Thymus (tissue), 11 donors: ENCODE results near the gene WASF2. TPM values are rescaled to one million over a fixed set of nuclear protein-coding genes. Genes with fewer than 3 reads are reported as not detected.

Source experiments
- DNase-seq, 9 donors: peaks; one replicate each; pipeline ENCODE4 v3.0.0-alpha.2; 2013; ENCODE audit warnings: low spot score in 9 of 9, low read depth in 6 of 9, missing footprints in 1 of 9
- H3K27ac ChIP-seq, 2 donors: one replicate each; pipeline ENCODE4 v1.5.1; 2013; ENCODE audit warnings: control low read depth in 1 of 2, low read depth in 1 of 2, low read length in 1 of 2, mild to moderate bottlenecking in 1 of 2, moderate library complexity in 1 of 2
- H3K27me3 ChIP-seq, 2 donors: one replicate each; pipeline ENCODE4 v1.5.1; 2013; ENCODE audit warnings: low read length in 1 of 2; ENCODE audit not compliant: control insufficient read depth in 2 of 2, insufficient read depth in 1 of 2
- H3K36me3 ChIP-seq, 2 donors: one replicate each; pipeline ENCODE4 v1.5.1; 2013; ENCODE audit warnings: low read length in 1 of 2, mild to moderate bottlenecking in 1 of 2, moderate library complexity in 1 of 2; ENCODE audit not compliant: control insufficient read depth in 2 of 2, insufficient read depth in 2 of 2
- H3K4me1 ChIP-seq, 2 donors: one replicate each; pipeline ENCODE4 v1.5.1; 2013; ENCODE audit warnings: low read length in 2 of 2; ENCODE audit not compliant: control insufficient read depth in 2 of 2, insufficient read depth in 2 of 2
- H3K4me3 ChIP-seq, 2 donors: one replicate each; pipeline ENCODE4 v1.5.1; 2013; ENCODE audit warnings: low read length in 2 of 2, control low read depth in 1 of 2, mild to moderate bottlenecking in 1 of 2
- H3K9me3 ChIP-seq, 2 donors: one replicate each; pipeline ENCODE4 v1.5.1; 2013; ENCODE audit warnings: low read length in 1 of 2, mild to moderate bottlenecking in 1 of 2; ENCODE audit not compliant: control insufficient read depth in 2 of 2, insufficient read depth in 1 of 2
- WGBS: extraction: QIAGEN DNeasy Blood & Tissue Kit; methylation state at CpG from one replicate; pipeline ENCODE4 v1.1.7; 2013; 5-methylcytosine and 5-hydroxymethylcytosine counted together
- polyA plus RNA-seq: library from polyadenylated mRNA; stranded (reverse); fragments of 200-250 nt; gene quantifications from one replicate; pipeline ENCODE4 v1.2.3, GENCODE V29; 2013
- total RNA-seq: library from RNA; stranded (reverse); fragments of 120-200 nt; gene quantifications from one replicate; pipeline ENCODE4 v1.2.4, GENCODE V29; 2013
- donor health status: healthy.

The WASF2 gene
- total and polyA plus RNA-seq, 2 donors, result 14.2 to 47.4 TPM

DNA sequence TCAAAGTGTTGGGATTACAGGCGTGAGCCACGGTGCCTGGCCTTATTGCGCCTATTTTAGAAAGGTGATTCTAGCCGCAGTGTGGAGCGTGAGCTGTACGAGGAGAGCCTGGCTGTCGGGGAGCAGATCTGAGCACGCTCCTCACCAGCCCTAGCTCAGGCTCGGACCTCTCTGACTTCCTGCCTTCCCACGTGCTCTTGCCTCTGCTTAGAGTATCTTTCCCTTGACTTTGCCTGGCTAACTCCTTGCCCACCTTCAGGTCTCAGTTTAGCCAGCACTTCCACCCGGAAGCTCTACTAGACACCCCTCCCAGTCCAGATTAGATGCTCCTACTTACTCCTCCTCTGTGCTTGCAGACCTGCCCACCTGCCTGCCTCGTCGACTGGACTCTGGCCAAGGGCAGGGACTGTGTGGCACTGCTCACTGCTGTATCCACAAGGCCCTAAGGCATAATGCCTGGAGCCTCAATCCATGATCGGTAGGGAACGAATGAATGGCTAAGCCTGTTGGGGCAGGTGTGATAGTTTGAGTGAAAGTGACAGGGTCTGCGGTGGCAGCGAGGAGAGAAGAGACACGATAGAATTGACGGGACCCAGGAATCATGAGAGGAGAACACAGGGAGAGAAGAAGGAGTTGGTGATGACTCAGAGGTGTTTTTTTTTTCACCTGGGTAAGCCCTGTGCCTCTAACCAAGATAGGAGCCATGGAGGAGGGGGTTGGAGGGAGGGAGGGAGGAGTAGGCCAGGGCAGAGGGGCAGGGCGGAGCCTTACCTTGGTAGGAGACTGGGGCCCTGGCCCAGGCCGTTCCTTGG is 28.1 kb upstream of the WASF2 start:
- Histone ChIP-seq H3K27me3 (no peaks in the 10 kb centered on the region), H3K36me3 (no peaks in the 10 kb centered on the region), H3K4me3 (no peak overlapping the region), H3K9me3 (peaks cover 0 to 8% of the 10 kb centered on the region in 2 donors), H3K27ac (no peak overlapping the region), H3K4me1 (peaks cover 35 to 71% of the 10 kb centered on the region in 2 donors)
- 83% methylated on average over 21 of the region's 21 CpGs for WGBS
- no peak for DNase-seq

DNA sequence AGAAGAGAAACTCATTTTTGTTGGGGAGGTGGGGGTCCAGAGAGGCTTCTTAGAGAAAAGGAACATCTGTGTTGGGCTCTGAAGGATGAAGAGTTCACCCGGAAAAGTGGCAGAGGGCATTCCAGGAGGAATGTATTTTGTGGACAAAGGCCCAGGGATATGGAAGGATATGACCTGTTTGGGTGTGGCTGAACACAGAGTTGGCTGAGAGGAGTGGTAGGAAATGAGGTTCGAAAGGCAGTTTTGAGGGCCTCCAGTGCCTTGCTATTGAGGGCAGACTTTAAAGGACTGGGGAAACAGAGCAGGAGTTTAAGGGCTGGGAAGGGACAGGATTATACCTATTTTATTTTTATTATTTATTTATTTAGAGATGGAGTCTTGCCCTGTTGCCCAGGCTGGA is 27.3 kb upstream of the WASF2 start:
- Histone ChIP-seq H3K36me3 (no peaks in the 10 kb centered on the region), H3K4me3 (no peak overlapping the region), H3K27ac (no peak overlapping the region), H3K4me1 (peaks cover 29 to 65% of the 10 kb centered on the region in 2 donors), H3K27me3 (no peaks in the 10 kb centered on the region), H3K9me3 (peaks cover 0 to 3% of the 10 kb centered on the region in 2 donors)
- DNase-seq, result no peak
- 98% methylated on average over 2 of the region's 2 CpGs for WGBS

DNA sequence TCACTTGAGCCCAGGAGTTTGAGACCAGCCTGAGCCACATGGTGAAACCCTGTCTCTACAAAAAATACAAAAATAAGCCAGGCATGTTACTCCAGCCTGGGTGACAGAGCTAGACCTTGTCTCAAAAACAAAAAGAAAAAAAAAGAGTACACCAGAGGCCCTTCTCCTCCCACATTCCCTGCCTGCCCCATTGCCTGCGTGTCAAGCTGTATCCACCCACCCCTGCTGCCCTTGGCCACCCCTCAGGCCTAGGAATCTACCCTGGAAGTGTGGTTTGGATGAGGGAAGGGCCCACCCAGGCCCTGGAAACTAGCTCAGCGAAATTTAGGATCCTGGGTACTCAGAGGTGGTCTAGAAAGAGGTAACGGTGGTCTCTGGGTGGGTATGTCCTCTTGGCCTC is 25.7 kb upstream of the WASF2 start:
- Histone ChIP-seq H3K4me3 (no peak overlapping the region), H3K9me3 (peaks cover 0 to 3% of the 10 kb centered on the region in 2 donors), H3K36me3 (no peaks in the 10 kb centered on the region), H3K27me3 (no peaks in the 10 kb centered on the region), H3K27ac (no peak overlapping the region), H3K4me1 (peaks cover 13 to 58% of the 10 kb centered on the region in 2 donors)
- no peak for DNase-seq
- WGBS, result 98% methylated on average over 3 of the region's 3 CpGs

DNA sequence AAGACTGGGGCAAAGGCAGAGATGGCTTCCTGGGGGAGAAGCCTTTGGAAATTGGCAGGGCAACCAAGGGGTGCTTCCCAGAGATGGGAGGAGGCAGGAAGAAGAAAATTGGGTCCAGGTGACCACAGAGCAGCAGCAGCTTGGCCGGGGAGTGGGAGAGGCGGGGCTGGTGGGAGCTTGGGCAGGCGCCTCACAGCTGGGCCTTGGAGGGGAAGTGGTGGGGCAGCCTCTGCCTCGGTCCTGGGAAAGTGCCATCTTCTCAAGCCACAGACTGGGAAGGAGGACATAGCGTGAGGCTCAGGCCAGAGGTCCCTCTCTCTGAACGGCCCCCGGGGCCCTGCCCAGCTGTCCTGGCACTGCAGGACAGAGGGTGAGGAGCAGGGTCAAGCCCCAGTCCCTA is 24.0 kb upstream of the WASF2 start:
- DNase-seq, result no peak
- Histone ChIP-seq H3K36me3 (no peaks in the 10 kb centered on the region), H3K4me1 (peaks cover 0 to 51% of the 10 kb centered on the region in 2 donors), H3K27ac (no peak overlapping the region), H3K9me3 (peaks cover 0 to 3% of the 10 kb centered on the region in 2 donors), H3K4me3 (no peak overlapping the region), H3K27me3 (no peaks in the 10 kb centered on the region)
- 38% methylated on average over 7 of the region's 7 CpGs for WGBS

DNA sequence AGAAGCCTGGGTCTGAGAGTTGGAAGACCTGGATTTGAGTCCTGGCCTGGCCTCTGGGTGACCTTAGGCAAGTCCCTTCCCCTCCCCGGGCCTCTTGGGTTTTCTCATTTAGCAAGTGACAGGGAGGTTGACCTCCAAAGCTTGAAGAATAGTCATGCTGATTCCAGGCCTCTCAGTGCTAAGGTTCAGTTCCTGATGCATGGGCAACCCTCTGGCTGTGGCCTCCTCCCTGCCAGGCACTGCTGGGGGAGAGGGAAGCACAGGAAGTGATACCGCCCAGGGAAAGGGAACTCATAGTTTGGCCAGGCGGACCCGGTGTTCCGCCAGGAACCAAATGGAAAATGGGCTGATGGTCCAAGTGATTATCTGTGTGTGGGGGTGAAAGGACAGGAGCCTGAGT is 23.6 kb upstream of the WASF2 start:
- no peaks in the 10 kb centered on the region for H3K36me3 ChIP-seq
- DNase-seq, result no peak
- H3K4me1 ChIP-seq, result peaks cover 0 to 48% of the 10 kb centered on the region in 2 donors
- peaks cover 0 to 3% of the 10 kb centered on the region in 2 donors for H3K9me3 ChIP-seq
- no peak overlapping the region for H3K27ac ChIP-seq
- WGBS, result 82% methylated on average over 5 of the region's 5 CpGs
- H3K27me3 ChIP-seq, result no peaks in the 10 kb centered on the region
- no peak overlapping the region for H3K4me3 ChIP-seq

DNA sequence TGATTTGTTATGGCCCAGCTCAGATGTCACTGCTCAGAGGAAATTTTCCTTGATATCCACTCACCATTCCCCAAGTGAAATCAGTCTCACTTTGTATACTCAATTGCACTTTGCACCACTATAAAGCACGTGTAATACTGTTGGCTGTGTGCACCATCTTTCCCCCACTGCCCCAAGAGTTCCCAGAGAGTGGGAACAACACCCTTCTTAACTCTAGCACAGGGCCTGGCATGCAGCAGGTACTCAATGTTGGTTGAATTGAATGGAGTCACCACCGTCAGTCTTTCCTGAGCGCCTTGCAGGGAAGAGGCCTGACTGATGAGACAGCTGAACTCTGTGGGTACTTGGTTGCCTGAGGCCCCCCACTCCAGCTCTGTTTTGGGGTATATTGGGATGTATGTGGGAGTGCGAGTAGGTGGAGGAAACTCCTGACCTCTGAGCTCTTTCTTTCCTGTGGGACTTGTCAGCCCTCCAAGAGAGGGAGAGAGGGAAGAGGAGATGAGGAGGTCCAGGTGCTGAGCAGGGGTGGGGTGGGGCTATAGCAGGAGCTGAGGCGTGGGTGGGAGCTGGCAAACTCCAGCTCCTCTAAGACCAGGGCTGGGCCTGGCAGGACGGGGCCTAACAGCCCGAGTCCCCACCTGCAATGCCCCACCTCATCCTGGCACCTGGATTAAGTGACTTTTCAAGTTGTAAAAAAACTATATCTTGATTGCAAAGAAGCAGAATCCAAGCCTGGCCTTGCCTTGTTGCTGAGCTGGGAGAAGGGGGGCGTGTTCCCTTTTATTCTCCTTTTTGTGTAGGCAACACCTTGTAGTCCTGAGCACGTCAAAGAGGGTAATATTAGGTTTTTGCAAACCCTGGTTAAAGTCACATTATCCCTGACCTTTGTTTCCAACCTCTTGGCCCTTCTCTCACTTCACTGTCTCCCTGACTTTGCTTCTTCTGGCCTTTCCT is 19.4 kb upstream of the WASF2 start:
- no peak for DNase-seq
- WGBS, result 87% methylated on average over 9 of the region's 9 CpGs
- no peak overlapping the region for H3K4me3 ChIP-seq
- peaks cover 0 to 3% of the 10 kb centered on the region in 2 donors for H3K9me3 ChIP-seq
- H3K36me3 ChIP-seq, result no peaks in the 10 kb centered on the region
- peaks cover 0 to 51% of the 10 kb centered on the region in 2 donors for H3K4me1 ChIP-seq
- H3K27me3 ChIP-seq, result no peaks in the 10 kb centered on the region
- peak overlapping the region; percentile 13 to 40 for H3K27ac ChIP-seq

DNA sequence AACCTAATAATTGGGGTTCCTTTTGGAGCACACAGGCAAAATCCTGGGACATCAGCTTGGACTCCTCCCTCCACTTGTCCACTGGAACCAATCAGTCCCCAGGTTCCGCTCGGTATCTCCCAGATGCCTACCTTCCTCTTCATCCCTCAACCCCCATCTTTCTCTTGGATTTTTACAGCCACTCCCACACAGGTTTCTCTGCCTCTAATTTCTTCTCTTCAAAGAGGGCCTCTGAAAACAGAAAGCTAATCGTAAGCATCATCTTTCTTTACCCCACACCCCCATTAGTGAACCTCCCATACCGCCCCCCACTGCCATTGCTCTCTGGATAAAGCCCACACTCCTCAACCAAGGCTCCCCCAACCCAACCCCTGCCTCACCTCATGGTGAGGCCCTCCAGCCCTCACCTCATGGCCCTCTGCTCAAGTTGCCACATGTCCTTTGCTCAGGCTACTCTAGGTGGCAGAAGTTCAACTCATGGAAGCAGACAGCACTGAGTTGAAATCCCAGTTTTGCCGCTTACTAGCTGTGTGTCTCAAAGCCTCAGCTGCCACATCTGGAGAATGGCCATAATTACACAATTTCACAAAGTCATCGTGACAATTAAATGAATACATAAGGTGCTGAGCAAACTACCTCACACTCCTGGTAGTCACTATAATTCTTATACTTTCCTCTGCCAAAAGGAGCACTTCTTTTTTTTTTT is 18.1 kb upstream of the WASF2 start:
- Histone ChIP-seq H3K4me1 (peaks cover 0 to 47% of the 10 kb centered on the region in 2 donors), H3K27me3 (no peaks in the 10 kb centered on the region), H3K27ac (peak overlapping the region in 1 of 2 donors; percentile 5), H3K4me3 (no peak overlapping the region), H3K36me3 (no peaks in the 10 kb centered on the region), H3K9me3 (no peaks in the 10 kb centered on the region)
- no peak for DNase-seq
- 94% methylated on average over 6 of the region's 6 CpGs for WGBS

DNA sequence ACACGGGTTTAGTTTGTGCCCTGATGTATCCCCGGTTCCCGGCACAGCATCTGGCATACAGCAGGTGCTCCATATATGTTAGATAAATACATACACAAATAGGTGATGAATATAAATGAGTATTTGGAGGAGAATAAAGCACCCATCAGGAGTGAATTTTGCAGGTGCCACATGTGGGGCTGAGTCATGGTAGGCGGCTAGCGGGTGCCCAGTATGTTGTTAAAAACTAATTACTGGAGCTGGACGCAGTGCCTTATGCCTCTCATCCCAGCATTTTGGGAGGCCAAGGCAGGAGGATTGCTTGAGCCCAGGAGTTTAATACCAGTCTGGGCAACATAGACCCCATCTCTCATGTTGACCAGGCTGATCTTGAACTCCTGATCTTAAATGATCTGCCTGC is 16.7 kb upstream of the WASF2 start:
- DNase-seq, result no peak
- Histone ChIP-seq H3K27me3 (no peaks in the 10 kb centered on the region), H3K4me1 (peaks cover 0 to 38% of the 10 kb centered on the region in 2 donors), H3K9me3 (no peaks in the 10 kb centered on the region), H3K4me3 (no peak overlapping the region), H3K27ac (no peak overlapping the region), H3K36me3 (no peaks in the 10 kb centered on the region)
- WGBS, result over 99% methylated on average over 6 of the region's 6 CpGs
